Germinal center (tissue), 1 donor: ENCODE data around the gene SIGLEC9.
"Not testable (repeated sequence)": the region's sequence is repeated elsewhere in the genome, so short reads cannot be mapped to it uniquely, and the experiment has no call there.

ENCODE experiments used
- DNase-seq: peaks from one replicate; pipeline ENCODE4 v3.0.0; 2012; ENCODE audit warnings: mixed read lengths, low spot score

SIGLEC9 gene

DNA sequence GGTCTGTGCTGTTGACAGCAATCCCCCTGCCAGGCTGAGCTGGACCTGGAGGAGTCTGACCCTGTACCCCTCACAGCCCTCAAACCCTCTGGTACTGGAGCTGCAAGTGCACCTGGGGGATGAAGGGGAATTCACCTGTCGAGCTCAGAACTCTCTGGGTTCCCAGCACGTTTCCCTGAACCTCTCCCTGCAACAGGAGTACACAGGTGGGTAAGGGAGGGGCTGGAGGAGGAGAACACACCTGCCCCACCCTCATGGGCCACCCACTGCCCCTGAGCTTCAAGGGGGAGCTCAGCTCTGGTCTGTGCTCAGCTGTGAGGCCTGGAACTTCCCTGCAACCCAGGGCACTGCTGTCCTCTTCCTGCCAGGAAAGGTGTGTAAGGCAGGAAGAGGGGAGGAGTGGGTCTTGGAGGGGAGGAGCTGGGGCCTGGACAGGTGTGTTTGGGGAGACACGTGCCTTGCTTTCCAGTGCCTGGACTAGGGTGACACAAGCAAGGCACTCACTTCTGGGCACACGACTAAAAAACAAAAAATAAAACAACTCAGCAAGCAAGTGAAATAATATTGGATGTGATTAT is 21.3 kb downstream of the SIGLEC9 start:
- DNase-seq: no peak

DNA sequence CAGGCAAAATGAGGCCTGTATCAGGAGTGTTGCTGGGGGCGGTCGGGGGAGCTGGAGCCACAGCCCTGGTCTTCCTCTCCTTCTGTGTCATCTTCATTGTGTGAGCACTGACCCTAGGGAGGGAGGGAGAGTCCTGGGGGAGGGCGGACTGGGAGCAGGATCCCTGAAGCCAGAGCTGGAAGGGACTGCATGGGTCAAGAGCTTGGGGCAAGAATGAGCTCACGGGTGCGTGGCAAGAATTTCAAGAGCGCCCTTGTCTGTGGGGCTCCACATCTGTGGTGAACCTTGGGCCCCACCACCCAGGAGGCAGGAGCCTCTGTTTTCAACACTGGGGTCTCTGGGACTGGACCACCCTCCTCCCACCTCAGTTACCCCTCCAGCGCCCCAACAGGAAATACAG is 22.0 kb downstream of the SIGLEC9 start:
- DNase-seq: no peak

- DNase-seq: no peak
Measured at GRCh38 chr19:51147663-51148062, 23.0 kb downstream of the SIGLEC9 start.

GRCh38 chr19:51148580-51148979 is 23.9 kb downstream of the SIGLEC9 start:
- DNase-seq: no peak

GRCh38 chr19:51150627-51151026 is 25.9 kb downstream of the SIGLEC9 start:
- no peak for DNase-seq

- DNase-seq: no peak
Measured at GRCh38 chr19:51156710-51157109, 32.0 kb downstream of the SIGLEC9 start.

GRCh38 chr19:51157265-51157664 is 32.6 kb downstream of the SIGLEC9 start:
- no peak for DNase-seq

DNA sequence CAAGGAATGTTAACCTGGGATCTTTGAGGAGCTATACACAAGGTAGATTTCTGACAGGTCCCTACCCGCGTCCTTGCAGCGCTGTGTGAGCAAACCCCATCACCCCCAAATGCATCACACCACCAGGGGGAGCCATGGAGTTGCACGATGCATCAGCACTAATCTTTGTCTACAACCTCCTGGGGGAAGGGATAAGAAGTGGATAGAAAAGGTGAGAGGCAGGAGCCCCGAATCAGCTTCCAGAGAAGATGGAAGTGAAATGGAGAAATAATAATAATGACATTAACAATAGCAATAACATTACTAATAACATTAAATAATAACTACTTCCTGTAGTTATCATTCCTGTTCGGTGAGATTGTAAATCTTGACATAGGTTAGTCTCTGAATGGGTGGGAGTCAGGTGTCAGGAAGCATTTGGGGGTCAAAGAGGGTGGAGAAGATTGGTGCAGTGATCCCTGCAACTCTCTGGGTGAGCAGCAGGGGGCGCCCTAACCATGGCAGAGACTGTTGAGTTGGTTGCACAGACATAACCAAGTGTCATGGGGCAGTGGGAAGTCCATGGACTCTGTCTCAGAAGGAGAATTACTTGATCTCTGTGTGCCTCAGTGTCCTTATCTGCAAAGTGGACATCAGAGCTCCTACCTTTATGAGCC is 33.9 kb downstream of the SIGLEC9 start:
- DNase-seq: peak; percentile 42

DNA sequence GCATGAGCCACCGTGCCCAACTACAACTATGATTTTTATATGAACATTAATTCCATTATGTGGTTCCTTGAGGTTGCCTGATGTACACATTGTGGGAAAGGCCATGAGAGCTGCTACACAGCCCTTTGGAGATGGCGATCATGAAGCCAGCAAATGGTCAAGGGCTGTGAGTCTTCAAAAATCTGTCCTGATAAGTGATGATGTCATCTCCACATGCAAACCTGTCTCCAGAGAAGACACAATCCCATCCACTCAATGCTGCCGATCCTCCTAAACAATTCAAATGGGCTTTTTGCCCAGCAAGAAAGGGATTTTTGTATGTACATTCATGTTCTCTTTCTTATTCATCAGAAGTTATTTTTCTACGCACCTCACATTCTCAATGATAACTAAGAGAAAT is 35.0 kb downstream of the SIGLEC9 start:
- no peak for DNase-seq

- DNase-seq: no peak
Measured at GRCh38 chr19:51161266-51161665, 36.6 kb downstream of the SIGLEC9 start.

GRCh38 chr19:51161867-51162496 is 37.3 kb downstream of the SIGLEC9 start:
- DNase-seq: no peak

GRCh38 chr19:51163257-51163656 is 38.6 kb downstream of the SIGLEC9 start:
- DNase-seq: no peak

DNA sequence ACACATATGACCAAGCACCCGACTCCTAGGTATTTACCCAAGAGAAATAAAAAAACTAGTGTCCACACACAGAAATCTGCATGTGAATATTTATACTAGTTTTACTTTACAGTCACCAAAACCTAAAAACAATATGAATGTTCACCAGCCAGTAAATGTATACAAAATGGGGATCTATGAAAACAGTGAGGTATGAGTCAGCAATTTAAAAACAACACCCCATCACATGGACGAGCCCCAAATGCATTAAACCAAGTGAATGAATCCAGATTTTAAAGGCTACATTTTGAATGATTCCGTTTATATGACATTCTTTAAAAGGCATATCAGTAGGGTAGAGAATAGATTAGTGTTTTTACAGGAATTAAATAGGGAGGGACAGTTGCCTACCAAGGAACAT is 39.5 kb downstream of the SIGLEC9 start:
- no peak for DNase-seq

- DNase-seq: no peak
Measured at GRCh38 chr19:51166846-51167490, 42.3 kb downstream of the SIGLEC9 start.

- no peak for DNase-seq
Measured at GRCh38 chr19:51168564-51169282, 44.0 kb downstream of the SIGLEC9 start.

DNA sequence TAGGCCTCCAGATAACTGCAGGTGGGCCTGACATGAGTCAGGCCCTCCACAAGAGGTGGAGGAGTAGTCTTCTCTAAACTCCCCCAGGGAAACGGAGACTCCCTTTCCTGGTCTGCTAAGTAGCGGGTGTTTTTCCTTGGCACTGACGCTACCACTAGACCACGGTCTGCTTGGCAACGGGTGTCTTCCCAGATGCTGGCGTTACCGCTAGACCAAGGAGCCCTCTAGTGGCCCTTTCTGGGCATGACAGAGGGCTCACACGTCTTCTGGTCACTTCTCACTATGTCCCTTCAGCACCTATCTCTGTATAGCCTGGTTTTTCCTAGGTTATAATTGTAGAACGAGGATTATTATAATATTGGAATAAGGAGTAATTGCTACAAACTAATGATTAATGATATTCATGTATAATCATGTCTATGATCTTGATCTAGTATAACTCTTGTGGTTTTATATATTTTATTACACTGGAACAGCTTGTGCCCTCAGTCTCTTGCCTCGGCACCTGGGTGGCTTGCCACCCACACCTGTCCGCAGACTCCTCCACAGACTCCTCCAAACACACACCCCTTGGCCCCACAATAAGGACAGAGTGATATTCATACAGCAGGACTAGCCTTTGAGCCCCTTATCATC is 44.7 kb downstream of the SIGLEC9 start:
- DNase-seq: not testable (repeated sequence)

DNA sequence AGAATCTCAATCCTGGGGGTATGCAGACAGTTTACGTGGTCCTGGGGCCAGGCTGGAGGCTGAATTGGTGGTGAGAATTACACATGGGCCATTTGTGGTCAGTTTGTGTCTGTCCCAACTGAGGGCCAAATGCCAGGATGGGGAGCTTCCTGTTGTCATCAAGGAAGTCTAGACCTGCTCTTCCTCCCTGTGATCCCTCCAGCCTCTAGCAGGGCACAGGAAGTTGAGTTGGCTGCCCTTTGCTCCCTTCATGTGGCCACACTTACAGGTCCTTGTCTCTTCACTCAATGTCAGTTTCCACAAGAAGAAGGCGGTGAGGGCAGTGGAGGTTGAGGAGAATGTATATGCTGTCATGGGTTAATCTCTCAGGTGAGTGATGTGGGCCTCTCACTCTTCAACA is 47.5 kb downstream of the SIGLEC9 start:
- no peak for DNase-seq

DNA sequence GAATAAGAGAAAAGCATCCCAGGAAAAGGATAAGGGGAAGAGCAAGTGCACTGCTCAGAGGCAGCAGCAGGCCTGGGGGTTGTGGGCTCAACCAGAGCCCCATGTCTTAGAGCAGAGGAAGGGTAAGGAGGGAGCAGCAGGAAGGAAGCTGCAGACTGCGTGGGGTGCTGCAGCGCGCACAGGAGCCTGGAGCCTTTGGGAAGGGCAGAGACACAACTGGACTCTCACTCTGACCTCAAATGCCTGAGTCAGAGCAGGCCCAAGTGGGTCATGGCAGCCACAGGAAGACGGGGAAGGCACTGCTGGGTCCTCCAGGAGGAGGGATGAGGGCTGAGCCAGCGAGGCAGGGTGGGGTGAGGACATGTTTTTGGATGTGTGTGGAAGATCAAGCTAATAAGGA is 49.0 kb downstream of the SIGLEC9 start:
- DNase-seq: no peak

GRCh38 chr19:51179256-51179655 is 54.5 kb downstream of the SIGLEC9 start:
- DNase-seq: no peak
